Testis (tissue), 2 donors: ENCODE measurements around the gene GNLY.

ENCODE experiments used
- POLR2A ChIP-seq: fragments of 450-650 bp; IDR thresholded peaks from one replicate; pipeline ENCODE4 v1.6.1; 2017; ENCODE audit warnings: antibody characterized with exemption, mild to moderate bottlenecking, moderate library complexity
- TF ChIP-seq, protein P1 (sequence below), 3 experiments: fragments of 450-650 bp in 2 of 3; fragments of 200-600 bp in 1 of 3; sonication (generic) in 1 of 3; IDR thresholded peaks; one replicate each; pipeline ENCODE4 v1.5.1; 2016 to 2019; ENCODE audit warnings: antibody characterized with exemption in 3 of 3, mild to moderate bottlenecking in 2 of 3, moderate library complexity in 1 of 3

DNA sequence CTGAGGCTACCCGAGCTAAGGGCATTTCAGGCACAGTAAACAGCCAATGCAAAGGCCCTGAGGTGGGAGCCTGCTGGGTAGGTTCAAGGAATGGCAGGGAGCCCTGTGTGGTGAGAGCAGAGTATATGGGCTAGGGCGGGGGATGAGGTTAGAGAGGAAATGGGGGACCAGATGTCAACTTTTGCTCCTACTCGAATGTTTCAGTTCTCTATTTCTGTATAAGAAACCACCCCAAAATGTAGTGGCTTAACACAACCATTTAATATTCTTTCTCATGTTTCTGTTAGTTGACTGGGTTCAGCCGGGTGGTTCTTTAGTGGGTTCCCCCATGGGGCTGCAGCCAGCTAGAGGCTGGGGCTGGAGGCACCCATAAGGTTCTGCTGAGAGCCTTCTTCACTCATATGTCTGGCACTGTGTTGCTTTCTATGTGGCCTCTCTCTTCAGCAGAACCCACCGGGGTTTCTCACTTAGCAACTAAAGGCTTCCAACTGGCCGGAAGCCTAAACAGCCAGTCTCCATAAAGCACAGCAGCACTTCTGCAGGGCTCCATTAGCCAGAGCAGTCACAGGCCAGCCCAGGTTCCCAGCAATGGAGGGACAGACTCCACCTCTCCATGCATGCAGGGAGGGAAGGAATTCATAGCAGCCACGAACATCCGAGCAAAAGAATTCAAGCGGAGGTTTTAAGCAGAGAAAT is 54.0 kb downstream of the GNLY start:
- TF ChIP-seq, protein P1, sequence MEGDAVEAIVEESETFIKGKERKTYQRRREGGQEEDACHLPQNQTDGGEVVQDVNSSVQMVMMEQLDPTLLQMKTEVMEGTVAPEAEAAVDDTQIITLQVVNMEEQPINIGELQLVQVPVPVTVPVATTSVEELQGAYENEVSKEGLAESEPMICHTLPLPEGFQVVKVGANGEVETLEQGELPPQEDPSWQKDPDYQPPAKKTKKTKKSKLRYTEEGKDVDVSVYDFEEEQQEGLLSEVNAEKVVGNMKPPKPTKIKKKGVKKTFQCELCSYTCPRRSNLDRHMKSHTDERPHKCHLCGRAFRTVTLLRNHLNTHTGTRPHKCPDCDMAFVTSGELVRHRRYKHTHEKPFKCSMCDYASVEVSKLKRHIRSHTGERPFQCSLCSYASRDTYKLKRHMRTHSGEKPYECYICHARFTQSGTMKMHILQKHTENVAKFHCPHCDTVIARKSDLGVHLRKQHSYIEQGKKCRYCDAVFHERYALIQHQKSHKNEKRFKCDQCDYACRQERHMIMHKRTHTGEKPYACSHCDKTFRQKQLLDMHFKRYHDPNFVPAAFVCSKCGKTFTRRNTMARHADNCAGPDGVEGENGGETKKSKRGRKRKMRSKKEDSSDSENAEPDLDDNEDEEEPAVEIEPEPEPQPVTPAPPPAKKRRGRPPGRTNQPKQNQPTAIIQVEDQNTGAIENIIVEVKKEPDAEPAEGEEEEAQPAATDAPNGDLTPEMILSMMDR (IDR thresholded peaks at IDR 0.05): no peak
- no peak for TF ChIP-seq POLR2A
